PC-9 (cell line): Measurements from ENCODE around the gene RASSF3.

ENCODE experiments used
- EZH2 ChIP-seq: fragments of 200-600 bp; sonication (generic); IDR thresholded peaks from 2 replicates; pipeline ENCODE4 v1.8.0; 2017; ENCODE audit warnings: antibody characterized with exemption, low read depth
- TF ChIP-seq, protein P1 (sequence below): fragments of 200-600 bp; sonication (generic); conservative IDR thresholded peaks from 2 replicates; pipeline ENCODE4 v1.6.1; 2017; ENCODE audit warnings: mixed run types, antibody characterized with exemption, mild to moderate bottlenecking, moderate library complexity

DNA sequence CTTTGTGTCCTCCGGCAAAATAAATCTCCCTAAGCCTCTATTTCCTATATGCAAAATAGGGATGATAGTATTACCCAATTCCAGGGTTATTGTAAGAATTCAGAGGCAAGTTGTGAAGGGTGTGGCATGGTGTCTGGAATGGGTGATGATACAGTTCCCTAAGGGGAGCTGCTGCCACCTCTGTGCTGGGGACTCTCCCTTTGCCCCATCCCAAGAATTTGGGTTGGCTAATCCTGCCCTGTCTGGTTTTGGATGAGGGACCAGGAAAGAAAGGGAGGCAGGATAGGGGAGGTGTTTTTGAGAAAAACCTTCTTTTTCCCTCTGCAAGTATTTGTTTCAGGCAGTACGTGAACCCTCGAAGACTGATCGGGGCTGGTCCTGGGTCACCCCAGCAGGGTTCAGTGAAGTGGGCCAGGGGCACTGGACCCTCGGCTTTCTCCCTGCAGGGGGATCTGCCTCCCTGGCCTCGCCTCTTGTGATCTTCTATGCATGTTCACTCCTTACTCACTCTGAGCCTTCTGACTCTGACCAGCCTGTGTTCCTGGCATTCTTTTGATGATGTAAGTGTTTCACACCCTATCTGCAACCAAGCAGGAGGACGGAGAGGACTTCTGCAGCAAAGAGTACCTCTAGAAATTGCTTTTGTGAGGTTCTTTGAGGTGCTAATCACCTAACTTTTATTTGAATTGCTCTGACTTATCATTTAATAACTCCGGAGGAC lies 60.8 kb downstream of the RASSF3 start:
- TF ChIP-seq, protein P1, sequence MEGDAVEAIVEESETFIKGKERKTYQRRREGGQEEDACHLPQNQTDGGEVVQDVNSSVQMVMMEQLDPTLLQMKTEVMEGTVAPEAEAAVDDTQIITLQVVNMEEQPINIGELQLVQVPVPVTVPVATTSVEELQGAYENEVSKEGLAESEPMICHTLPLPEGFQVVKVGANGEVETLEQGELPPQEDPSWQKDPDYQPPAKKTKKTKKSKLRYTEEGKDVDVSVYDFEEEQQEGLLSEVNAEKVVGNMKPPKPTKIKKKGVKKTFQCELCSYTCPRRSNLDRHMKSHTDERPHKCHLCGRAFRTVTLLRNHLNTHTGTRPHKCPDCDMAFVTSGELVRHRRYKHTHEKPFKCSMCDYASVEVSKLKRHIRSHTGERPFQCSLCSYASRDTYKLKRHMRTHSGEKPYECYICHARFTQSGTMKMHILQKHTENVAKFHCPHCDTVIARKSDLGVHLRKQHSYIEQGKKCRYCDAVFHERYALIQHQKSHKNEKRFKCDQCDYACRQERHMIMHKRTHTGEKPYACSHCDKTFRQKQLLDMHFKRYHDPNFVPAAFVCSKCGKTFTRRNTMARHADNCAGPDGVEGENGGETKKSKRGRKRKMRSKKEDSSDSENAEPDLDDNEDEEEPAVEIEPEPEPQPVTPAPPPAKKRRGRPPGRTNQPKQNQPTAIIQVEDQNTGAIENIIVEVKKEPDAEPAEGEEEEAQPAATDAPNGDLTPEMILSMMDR = no peak
- no peak for TF ChIP-seq EZH2
